ENCODE data around the gene DCLRE1B. TPM values are rescaled to one million over a fixed set of nuclear protein-coding genes. Genes with fewer than 3 reads are reported as not detected.
A peak's percentile ranks its signal among the peaks of the same experiment; 100 is the strongest.

Gene DCLRE1B
- total and polyA plus RNA-seq, 8 donors: 0.68 to 2.7 (median 1.3) TPM

DNA sequence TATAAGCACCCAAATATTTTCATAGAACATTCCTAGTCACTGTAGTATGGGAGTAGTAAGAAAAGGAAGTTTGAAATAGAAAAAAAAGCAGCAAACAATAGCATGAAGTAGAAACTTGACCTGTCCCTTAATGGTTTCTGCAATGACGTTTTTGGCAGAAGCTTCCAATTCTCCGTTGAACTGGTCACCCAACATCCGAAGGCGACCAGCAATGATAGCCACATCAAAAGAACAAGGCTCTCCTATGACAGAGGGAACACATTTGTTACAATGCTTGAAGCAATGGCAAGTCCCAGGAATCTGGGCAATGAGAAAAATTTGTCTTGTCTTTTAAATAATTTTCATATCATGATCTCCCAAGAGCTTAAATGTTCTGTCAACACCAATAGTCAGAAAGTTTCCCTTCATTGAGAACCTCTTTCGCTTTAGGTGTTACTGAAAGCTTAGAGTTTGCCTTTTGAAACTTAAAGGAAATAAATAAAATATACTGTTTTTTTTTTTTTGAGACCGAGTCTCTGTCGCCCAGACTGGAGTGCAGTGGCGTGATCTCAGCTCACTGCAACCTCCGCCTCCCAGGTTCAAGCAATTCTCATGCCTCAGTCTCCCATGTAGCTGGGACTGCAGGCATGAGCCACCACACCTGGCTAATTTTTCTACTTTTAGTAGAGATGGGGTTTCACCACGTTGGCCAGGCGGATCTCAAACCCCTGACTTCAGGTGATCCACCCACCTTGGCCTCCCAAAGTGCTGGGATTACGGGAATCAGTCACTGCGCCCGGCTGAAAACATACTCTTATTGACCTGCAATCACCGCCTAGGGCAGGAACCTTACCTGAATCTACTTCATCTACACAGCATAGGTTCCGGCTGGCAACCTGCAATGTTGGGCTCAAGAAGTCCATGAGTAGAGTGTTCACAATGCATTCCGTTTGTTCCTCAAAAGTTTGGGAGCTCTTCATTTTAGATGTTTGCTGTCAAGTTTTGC, 18.4 kb upstream of the DCLRE1B start:
- H3K9me3 ChIP-seq: no peaks in the 10 kb centered on the region
- no peak for FAIRE-seq
- ATAC-seq: peak; percentile 64 to 76 (median 74)
- intact Hi-C loops (cut with DNase I): no loop called here
- H3K4me1 ChIP-seq: peaks cover 9 to 11% (median 11%) of the 10 kb centered on the region in 3 donors
- TF ChIP-seq, protein P1, sequence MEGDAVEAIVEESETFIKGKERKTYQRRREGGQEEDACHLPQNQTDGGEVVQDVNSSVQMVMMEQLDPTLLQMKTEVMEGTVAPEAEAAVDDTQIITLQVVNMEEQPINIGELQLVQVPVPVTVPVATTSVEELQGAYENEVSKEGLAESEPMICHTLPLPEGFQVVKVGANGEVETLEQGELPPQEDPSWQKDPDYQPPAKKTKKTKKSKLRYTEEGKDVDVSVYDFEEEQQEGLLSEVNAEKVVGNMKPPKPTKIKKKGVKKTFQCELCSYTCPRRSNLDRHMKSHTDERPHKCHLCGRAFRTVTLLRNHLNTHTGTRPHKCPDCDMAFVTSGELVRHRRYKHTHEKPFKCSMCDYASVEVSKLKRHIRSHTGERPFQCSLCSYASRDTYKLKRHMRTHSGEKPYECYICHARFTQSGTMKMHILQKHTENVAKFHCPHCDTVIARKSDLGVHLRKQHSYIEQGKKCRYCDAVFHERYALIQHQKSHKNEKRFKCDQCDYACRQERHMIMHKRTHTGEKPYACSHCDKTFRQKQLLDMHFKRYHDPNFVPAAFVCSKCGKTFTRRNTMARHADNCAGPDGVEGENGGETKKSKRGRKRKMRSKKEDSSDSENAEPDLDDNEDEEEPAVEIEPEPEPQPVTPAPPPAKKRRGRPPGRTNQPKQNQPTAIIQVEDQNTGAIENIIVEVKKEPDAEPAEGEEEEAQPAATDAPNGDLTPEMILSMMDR (IDR thresholded peaks at IDR 0.05): no peak
- DNase-seq: peak in 3 of 6 donors; percentile 42 to 54 (median 45)
- 34 to 46% methylated on average over 17 of the region's 17 CpGs for WGBS, 2 donors
- H3K27ac ChIP-seq: peak overlapping the region; percentile 58 to 90 (median 84)
- H3K4me3 ChIP-seq: peak overlapping the region; percentile 5 to 38 (median 20)
- H3K27me3 ChIP-seq: no peaks in the 10 kb centered on the region
- H3K36me3 ChIP-seq: no peaks in the 10 kb centered on the region

- intact Hi-C loops (cut with DNase I): no loop called here
- H3K36me3 ChIP-seq: no peaks in the 10 kb centered on the region
- peak within 1 kb of the TSS; percentile 5 to 38 (median 20) for H3K4me3 ChIP-seq
- no peaks in the 10 kb centered on the region for H3K9me3 ChIP-seq
- DNase-seq (peak in 3 of 6 donors; percentile 34 to 49 (median 44)), FAIRE-seq (no peak), ATAC-seq (peak; percentile 76 to 87 (median 85))
- H3K27me3 ChIP-seq: no peaks in the 10 kb centered on the region
- 26 to 33% methylated on average over 6 of the region's 6 CpGs for WGBS, 2 donors
- peaks cover 9 to 11% (median 9%) of the 10 kb centered on the region in 3 donors for H3K4me1 ChIP-seq
- H3K27ac ChIP-seq: peak within 1 kb of the TSS; percentile 58 to 90 (median 84)
- TF ChIP-seq, protein P1 (IDR thresholded peaks at IDR 0.05): no peak
Measured at GRCh38 chr1:113887402-113888175, 17.5 kb upstream of the DCLRE1B start, which contains the start of gene BCL2L15. BCL2L15 (minus strand) TSS chr1:113887581; CDS start chr1:113887375, 206 bp downstream.

- intact Hi-C loops (cut with DNase I): no loop called here
- ATAC-seq: no peak
Measured at GRCh38 chr1:113890816-113891215, 14.3 kb upstream of the DCLRE1B start.

DNA sequence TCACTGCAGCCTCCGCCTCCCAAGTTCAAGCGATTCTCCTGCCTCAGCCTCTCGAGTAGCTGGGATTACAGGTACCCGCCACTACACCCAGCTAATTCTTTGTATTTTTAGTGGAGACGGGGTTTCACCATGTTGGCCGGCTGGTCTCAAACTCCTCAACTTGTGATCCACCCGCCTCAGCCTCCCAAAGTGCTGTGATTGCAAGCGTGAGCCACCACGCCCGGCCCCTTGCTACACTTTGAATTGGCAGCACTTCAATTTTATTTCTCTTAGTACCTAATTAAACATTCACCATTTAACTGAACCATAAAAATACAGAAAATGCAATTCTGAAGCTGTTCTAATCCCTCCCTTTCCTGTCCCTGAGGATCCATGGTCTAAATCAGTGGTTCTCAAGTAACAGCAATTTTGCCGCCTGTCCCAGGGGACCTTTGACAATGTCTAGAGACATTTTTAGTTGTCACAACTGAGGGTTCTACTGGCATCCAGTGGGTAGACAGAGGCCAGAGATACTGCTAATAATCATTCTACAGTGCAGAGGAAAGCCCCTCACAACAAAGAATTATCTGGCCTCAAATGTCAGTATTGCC, 13.4 kb upstream of the DCLRE1B start:
- Histone ChIP-seq H3K27me3 (no peaks in the 10 kb centered on the region), H3K27ac (no peak overlapping the region), H3K4me1 (peaks cover 5 to 11% (median 9%) of the 10 kb centered on the region in 3 donors), H3K9me3 (no peaks in the 10 kb centered on the region), H3K4me3 (no peak overlapping the region), H3K36me3 (peaks cover 0 to 5% (median 0%) of the 10 kb centered on the region in 3 donors)
- FAIRE-seq (no peak), DNase-seq (no peak), ATAC-seq (no peak)
- 87 to 89% methylated on average over 11 of the region's 11 CpGs for WGBS, 2 donors
- TF ChIP-seq, protein P1 (IDR thresholded peaks at IDR 0.05): no peak
- intact Hi-C loops (cut with DNase I): no loop called here

More at GRCh38 chr1:113890816-113891215, 14.3 kb upstream of the DCLRE1B start:
- Histone ChIP-seq H3K27me3 (no peaks in the 10 kb centered on the region), H3K27ac (no peak overlapping the region), H3K4me3 (no peak overlapping the region), H3K36me3 (peaks cover 0 to under 1% (median 0%) of the 10 kb centered on the region in 3 donors), H3K9me3 (no peaks in the 10 kb centered on the region), H3K4me1 (peaks cover 5 to 11% (median 9%) of the 10 kb centered on the region in 3 donors)
- TF ChIP-seq, protein P1 (IDR thresholded peaks at IDR 0.05): no peak
- DNase-seq: no peak
- WGBS, 2 donors: 66 to 68% methylated on average over 2 of the region's 2 CpGs
- no peak for FAIRE-seq

Measured in pancreas (tissue), 10 donors.